Bronchial epithelial cell (primary cell): Measurements from ENCODE around the gene MYEOV. TPM values are rescaled to one million over a fixed set of nuclear protein-coding genes. Genes with fewer than 3 reads are reported as not detected.

Experiments
- DNase-seq: peaks from one replicate; pipeline ENCODE4 v3.0.0-alpha.2; 2010; ENCODE audit warnings: low read depth
- FAIRE-seq: peaks from 2 replicates; lab custom pipeline; 2011; peaks lifted over from hg19 to GRCh38; lab: Jason Lieb, UNC
- H3K27me3 ChIP-seq: 2 replicates; pipeline ENCODE4 v1.5.1; 2011; ENCODE audit warnings: low read length; ENCODE audit not compliant: control insufficient read depth, insufficient read depth
- H3K36me3 ChIP-seq: 2 replicates; pipeline ENCODE4 v1.5.1; 2011; ENCODE audit warnings: low read length; ENCODE audit not compliant: control insufficient read depth, insufficient read depth
- H3K4me3 ChIP-seq: 2 replicates; pipeline ENCODE4 v1.5.1; 2011; ENCODE audit warnings: mild to moderate bottlenecking, low read depth, low read length, control low read depth
- total RNA-seq: library from RNA; depleted of rRNA; stranded (reverse); fragments of >200 nt; gene quantifications from 2 replicates; pipeline ENCODE4 v1.2.1, GENCODE V29; 2014
- TF ChIP-seq, protein P1 (sequence below): IDR thresholded peaks from 2 replicates; pipeline ENCODE4 v1.5.1; 2011; ENCODE audit warnings: mild to moderate bottlenecking, moderate library complexity, low read length, control low read depth, inconsistent platforms; ENCODE audit not compliant: insufficient read depth, severe bottlenecking

MYEOV gene
- 0.26 and 0.38 TPM in 2 replicates for total RNA-seq

DNA sequence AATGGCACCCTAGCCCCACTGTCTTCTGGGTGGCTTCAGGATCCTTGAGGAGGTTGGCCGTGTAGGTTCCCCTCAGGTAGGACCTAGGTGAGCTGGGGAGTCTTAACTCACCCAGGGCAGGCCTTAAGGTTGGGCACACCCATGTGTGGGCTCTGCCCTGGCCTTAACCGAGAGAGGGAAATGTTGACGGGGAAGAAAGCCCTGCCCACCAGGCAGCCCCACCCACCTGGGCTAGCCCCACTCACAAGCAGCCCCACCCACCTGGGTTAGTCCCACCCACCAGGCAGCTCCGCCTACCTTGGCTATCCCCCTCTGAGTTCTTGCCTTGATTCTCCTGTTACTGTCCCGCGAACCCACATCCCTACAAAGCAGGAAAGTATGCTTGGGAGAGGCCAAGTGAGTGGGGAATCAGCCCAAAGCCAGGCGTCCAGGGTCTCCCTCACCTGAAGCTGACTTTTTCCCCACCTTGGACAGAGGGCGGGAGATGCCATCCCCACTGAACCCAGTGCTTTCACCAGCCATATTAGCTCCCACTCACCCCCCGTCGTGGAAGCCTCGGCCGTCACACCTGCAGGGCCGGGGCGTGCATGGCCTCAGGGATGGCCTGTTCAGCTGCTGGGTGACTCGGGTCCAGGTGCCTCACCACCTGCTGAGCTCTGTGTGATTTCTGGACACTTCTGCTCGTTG is at the start of gene MYEOV:
Gene MYEOV, plus strand, starts transcription at position 337 of the 687 bp plus-strand sequence. CDS start 1,200 bp downstream, outside the sequence.
- Histone ChIP-seq H3K27me3 (no peaks in the 10 kb centered on the region), H3K36me3 (no peaks in the 10 kb centered on the region), H3K4me3 (no peak within 1 kb of the TSS)
- TF ChIP-seq, protein P1, sequence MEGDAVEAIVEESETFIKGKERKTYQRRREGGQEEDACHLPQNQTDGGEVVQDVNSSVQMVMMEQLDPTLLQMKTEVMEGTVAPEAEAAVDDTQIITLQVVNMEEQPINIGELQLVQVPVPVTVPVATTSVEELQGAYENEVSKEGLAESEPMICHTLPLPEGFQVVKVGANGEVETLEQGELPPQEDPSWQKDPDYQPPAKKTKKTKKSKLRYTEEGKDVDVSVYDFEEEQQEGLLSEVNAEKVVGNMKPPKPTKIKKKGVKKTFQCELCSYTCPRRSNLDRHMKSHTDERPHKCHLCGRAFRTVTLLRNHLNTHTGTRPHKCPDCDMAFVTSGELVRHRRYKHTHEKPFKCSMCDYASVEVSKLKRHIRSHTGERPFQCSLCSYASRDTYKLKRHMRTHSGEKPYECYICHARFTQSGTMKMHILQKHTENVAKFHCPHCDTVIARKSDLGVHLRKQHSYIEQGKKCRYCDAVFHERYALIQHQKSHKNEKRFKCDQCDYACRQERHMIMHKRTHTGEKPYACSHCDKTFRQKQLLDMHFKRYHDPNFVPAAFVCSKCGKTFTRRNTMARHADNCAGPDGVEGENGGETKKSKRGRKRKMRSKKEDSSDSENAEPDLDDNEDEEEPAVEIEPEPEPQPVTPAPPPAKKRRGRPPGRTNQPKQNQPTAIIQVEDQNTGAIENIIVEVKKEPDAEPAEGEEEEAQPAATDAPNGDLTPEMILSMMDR: no peak
- FAIRE-seq (no peak), DNase-seq (peak; percentile 46)

DNA sequence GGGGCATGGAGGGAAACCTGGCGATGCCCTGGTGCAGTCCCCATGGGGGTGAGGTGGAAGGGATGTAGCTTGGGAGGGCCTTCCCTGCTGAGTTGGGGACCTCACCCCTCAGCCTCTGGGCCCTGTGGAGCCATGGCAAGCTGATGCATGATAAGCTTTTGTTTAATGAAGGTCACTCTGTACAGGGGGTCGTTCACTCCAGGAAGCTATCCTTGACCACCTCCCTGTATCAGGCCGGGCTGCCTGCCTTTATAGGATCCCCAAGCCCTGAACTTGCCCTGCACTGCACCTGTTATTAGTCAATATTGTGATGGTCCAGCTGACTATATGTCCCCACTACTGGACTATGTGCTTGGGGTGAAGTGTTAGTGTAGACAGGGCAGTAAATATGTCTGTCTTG is 49.7 kb upstream of the MYEOV start:
- DNase-seq (no peak), FAIRE-seq (no peak)
- TF ChIP-seq, protein P1: no peak

DNA sequence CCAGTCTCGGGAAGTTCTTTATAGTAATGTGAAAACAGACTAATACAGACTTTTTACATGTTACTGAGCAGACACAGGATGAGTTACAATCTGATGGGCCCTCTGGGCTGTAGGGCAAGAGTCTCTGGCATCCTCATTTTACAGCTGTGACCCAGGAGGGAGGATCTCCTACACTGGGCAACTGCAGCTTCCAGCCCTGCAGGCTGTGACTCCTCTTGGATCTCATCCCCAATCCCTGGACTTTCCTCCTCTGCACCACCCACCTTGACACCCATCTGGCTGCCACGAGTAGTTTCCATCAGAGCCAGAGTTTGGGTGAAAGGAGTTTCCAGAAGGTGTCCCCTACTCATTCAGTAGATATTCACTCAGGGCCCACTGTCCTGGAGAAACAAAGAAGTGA is 48.9 kb upstream of the MYEOV start:
- DNase-seq (no peak), FAIRE-seq (no peak)
- Histone ChIP-seq H3K4me3 (no peak overlapping the region), H3K36me3 (no peaks in the 10 kb centered on the region), H3K27me3 (no peaks in the 10 kb centered on the region)
- TF ChIP-seq, protein P1: no peak

More for the DNA sequence above, 49.7 kb upstream of the MYEOV start:
- H3K36me3 ChIP-seq: no peaks in the 10 kb centered on the region
- H3K4me3 ChIP-seq: no peak overlapping the region
- no peaks in the 10 kb centered on the region for H3K27me3 ChIP-seq

DNA sequence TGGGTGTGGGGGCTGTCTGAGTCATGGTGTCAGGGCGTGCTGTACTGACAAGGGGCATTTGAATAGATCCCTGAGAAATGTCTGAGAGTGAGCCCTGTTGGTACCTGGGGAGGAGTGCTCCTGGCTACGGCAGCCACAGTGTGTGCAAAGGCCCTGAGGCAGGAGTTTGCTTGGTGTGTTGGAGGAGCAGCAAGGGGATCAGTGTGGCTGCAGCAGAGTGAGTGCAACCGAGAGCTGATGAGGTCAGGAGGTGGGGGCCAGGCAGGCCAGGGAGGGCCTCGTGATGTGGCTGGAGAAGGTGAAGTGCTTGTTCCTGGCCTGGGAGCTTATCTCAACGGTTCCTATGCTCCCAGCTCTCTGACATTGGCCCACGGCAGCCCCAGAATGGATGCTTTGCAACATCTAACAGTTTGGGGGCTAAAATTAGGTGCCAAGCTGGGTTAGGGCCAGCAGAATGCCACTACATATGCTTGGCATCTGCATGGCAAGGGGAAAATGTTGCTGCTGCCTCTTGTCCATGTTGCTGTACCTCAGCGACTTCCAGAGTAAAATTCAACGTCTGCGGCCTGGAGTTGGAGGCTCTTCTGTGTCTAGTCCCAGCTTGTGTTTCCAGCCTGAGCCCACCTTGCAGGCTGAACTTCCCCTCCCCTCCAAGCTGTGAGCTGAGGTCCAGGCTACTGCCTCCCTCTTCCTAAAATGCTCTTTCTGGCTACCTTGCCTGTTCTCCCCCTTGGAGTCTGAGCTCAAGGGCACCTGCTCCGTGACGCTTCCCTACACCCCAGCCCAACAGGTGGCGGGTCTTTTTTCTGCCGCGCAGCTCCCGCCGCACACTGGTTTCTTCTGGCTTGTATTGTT is 48.2 kb upstream of the MYEOV start:
- no peak for DNase-seq
- H3K27me3 ChIP-seq: no peaks in the 10 kb centered on the region
- no peak overlapping the region for H3K4me3 ChIP-seq
- no peak for FAIRE-seq
- H3K36me3 ChIP-seq: no peaks in the 10 kb centered on the region
- TF ChIP-seq, protein P1: no peak

DNA sequence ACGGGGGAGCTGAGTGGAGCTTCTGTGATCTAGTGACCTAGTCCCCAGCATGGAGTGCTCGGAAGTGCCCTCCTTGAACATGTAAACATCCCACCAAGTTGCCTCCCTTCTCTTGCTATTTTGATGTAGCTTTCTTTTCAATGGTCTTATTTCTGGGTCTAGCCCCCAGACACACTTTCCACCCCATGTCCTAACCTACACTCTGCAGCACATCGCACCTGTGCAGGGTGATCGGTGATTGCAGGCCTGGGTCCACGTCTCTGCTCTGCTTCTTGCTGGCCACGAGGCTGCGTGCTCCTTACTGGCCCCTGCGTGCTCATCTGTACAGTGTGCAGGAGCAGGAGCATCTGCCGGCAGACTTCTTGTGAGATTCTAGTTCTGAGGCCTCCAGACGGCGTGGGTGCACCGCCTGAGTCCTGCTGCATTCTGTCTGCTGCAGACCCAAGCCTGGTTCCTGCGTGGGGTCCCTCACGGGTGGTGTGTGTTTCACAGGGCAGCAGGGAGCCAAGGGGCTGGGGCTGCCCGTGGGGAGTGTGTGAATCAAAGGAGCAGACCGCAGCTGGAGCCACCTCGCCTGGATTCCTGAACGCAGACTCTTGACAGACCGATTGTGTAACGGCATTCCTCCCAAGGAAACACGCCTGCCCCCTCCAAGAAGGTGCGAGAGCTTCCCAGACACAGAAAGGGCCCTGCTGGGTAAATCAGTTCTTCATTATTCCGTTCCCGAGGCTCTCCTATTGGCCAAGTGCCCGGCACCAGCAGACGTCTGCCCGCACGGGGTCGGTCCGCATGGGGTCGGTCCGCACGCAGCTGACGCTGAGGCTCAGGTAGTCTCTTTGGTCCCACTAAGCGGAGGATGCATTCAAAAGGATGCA is 44.4 kb upstream of the MYEOV start:
- DNase-seq: peak; percentile 41

More for the DNA sequence above, 44.4 kb upstream of the MYEOV start:
- FAIRE-seq: no peak
- no peaks in the 10 kb centered on the region for H3K36me3 ChIP-seq
- no peak overlapping the region for H3K4me3 ChIP-seq
- H3K27me3 ChIP-seq: no peaks in the 10 kb centered on the region
- TF ChIP-seq, protein P1: no peak
